Fibroblast of pulmonary artery (primary cell): Measurements from ENCODE around the gene SLC31A2.

Experiments used
- DNase-seq: peaks from one replicate; pipeline ENCODE4 v3.0.0-alpha.2; 2010; ENCODE audit warnings: low read depth
- H3K4me3 ChIP-seq: replicated peaks from 2 replicates; pipeline ENCODE4 v1.5.1; 2011; ENCODE audit warnings: low read depth, mild to moderate bottlenecking, control low read depth, low read length, moderate library complexity
- CTCF ChIP-seq: IDR thresholded peaks from 2 replicates; pipeline ENCODE4 v1.5.1; 2011; ENCODE audit warnings: mild to moderate bottlenecking, control low read depth, low read length, inconsistent platforms; ENCODE audit errors: missing control alignments

SLC31A2 gene

GRCh38 chr9:113164536-113165300 is 13.9 kb downstream of the SLC31A2 start:
- no peak overlapping the region for H3K4me3 ChIP-seq
- TF ChIP-seq CTCF, result no peak
- peak; percentile 64 for DNase-seq

DNA sequence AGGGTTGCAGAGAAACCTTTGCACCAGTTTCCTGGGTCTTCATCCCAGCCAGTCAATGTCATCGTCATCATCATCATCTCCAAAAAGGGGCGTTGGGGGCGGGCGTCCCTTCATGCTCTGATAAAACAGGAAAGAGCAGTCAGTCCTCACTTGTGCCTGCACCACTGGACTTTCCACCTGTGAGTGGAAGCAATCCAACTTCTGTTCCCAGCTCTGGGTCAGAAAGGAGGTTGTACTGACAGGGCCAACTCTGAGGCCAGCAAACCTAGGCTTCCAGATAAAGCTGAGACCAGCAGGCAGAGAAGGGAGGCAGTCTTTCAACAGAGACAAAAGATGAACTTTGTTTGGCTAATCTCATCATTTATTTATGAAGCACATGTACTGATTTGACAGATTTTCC is 15.2 kb downstream of the SLC31A2 start:
- no peak for DNase-seq
- no peak for TF ChIP-seq CTCF
- H3K4me3 ChIP-seq, result no peak overlapping the region

DNA sequence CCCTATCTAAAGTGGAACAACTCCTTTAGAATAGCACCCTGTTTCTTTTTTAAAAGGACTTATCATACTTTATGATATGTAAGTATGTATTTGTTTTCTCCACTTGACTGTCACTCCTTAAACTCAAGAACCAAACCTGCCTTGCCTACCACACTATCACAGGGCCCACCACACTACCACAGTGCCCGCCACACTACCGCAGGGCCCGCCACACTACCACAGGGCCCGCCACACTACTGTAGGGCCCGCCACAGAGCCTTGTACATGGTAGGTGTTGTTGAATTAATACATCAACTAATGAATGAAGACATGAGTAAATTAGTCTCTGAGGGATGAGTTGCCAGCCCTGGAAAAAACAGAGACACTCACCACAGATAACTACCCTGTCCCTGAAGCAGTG is 18.0 kb downstream of the SLC31A2 start:
- no peak for TF ChIP-seq CTCF
- H3K4me3 ChIP-seq, result no peak overlapping the region
- DNase-seq, result no peak

GRCh38 chr9:113173341-113173740 is 22.5 kb downstream of the SLC31A2 start:
- no peak for DNase-seq
- H3K4me3 ChIP-seq, result no peak overlapping the region
- no peak for TF ChIP-seq CTCF

GRCh38 chr9:113176803-113177202 is 26.0 kb downstream of the SLC31A2 start:
- no peak for TF ChIP-seq CTCF
- H3K4me3 ChIP-seq, result no peak overlapping the region
- DNase-seq, result no peak

- H3K4me3 ChIP-seq, result no peak overlapping the region
- DNase-seq, result no peak
- TF ChIP-seq CTCF, result no peak
Observed at GRCh38 chr9:113177251-113177650, 26.4 kb downstream of the SLC31A2 start.

DNA sequence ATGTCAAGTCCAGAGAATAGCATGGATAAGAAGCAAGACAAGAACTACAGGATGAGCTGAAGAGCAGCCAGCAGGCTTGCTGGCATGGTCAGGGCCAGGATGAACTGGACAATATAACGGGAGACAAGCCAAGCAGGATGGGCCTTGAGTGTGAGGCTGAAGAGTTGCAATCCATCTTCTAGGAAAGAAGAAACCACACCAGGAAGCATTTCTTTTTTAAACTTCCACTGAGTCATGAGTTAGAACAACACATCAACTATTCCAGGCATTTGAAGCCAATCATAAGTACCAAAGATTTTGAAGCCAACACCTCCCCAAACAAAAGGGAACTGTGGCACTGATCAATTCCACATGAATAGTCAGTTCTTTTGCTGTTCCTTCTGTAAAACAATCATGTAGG is 27.3 kb downstream of the SLC31A2 start:
- DNase-seq, result peak; percentile 56
- no peak overlapping the region for H3K4me3 ChIP-seq
- no peak for TF ChIP-seq CTCF
